ENCODE data around the gene OR5B21.

The OR5B21 gene

DNA sequence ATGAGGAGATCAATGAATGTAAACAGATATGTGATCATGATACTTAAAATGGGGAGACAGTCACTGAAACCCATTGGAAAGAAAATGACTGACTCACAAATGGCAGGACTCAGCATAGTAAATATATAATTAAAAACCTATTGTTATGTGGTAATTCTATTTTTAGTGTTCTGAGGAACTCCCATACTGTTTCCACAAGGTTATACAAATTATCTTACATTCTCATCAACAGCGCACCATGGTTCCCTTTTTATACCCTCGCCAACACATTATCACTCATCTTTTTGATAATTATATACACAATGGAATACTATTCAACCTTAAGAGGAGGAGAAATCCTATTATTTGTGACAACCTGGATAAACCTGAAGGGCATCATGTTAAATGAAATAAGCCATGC, 17.1 kb downstream of the OR5B21 start:
- peak; percentile 78 for DNase-seq

DNA sequence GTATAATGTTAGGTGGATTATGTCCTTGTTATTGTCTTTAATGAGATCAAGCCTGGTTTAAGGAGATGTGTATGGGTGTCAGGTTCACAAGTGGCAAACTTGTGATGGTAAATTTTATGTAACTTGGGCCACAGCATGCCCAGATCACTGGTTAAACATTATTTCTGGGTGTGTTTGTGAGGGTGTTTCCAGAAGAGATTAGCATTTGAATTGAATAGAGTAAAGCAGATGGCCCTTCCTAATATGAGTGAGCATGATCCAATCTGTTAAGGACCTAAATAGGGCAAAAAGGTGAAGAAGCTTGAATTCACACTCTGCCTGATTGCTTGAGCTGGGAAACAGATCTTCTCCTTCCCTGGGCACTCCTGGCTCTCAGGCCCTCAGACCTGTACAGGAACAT, 20.7 kb downstream of the OR5B21 start:
- DNase-seq = no peak

DNA sequence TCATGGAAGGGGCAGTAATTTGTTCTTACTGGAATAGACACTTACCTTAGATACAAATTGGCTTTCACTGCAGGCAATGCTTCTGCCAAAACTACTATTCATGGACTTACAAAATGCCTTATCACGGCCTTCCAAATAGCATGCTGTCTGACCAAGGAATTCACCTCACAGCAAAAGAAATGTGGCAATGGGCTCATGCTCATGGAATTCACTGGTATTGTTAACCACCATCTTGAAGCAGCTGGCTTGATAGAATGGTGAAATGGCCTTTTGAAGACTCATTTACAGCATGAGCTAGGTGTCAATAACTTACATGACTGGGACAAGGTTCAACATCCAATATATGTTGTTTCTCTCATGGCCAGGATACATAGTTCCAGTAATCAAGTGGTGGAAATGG, 21.9 kb downstream of the OR5B21 start:
- DNase-seq = no peak

DNA sequence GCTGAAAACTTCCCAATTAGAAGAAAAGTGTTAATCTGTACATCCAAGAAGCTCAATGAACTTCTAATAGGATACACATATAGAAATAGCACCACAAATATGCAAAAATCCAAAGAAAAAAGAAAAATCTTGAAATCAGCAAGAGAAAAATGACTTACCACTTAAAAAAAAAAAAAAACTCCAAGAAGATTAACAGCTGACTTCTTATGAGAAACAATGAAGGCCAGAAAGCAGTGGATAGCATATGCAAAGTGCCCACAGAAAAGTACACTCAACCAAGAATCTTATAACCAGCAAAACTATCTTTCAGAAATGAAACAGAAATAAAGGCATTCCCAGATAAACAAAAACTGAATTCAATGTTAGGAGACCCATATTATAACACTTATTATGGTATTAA, 36.0 kb downstream of the OR5B21 start:
- DNase-seq = no peak

DNA sequence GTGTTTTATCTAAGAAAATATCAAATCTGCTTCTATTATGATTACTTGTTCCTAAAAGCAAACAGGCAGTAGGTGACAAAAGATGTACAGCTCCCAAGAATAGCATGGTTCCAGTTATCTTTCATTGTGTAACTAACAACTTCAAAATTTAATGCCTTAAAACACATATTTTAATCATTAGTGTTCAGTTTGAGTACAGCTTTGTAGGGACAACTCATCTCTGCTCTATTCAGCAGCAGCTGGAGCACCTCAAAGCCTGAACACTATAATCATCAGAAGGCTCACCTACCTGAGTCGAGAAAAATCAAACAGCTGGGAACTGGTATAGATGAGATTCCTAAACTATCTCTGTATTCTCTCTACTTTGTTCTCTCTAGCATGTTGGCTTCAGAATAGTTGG, 41.6 kb downstream of the OR5B21 start:
- DNase-seq = no peak

DNA sequence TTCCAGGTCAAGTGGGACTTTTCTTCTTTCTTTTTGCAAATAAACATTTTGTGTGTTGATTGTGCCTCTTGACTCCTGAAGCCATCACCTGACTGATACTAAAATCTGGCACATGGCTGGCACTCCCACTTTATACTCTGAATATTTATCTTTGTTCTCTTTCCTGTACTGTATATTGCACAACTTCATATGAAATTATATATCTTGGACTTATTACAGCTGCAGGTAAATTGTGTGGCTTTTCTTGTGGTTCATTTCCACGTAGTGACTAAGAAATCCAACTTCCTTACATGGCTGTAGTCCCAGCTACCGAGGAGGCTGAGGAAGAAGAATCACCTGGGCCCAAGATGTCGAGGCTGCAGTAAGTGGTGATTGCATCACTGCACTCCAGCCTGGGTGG, 42.2 kb downstream of the OR5B21 start:
- DNase-seq = no peak

Data from COR-L47 (cell line).